ENCODE measurements around the gene NID1. TPM values are rescaled to one million over a fixed set of nuclear protein-coding genes. Genes with fewer than 3 reads are reported as not detected.
A peak's percentile ranks its signal among the peaks of the same experiment; 100 is the strongest.

The NID1 gene
- total RNA-seq, 1 experiment from 2014 or later: 19.2 TPM

DNA sequence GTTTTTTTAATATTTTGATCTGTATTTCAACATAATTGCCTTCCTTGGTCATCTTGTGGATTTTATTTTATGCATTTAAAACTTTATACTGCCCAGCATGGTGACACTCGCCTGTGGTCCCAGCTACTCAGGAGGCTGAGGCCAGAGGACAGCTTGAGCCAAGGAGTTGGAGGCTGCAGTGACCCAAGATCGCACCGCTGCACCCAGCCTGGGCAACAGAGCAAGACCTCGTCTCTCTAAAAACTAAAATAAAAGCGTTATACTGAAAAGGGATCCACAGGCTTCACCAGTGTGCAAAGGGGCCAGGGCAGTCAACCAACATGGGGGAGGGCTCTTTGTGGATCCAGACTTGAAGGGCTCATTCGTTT, 1.4 kb downstream of the NID1 start:
- TF ChIP-seq ZNF416 (CRISPR knock-in tag; IDR thresholded peaks at IDR 0.05) (no peak), ZNF121 (CRISPR knock-in tag; IDR thresholded peaks at IDR 0.05) (peak; percentile 93)
- peak overlapping the region; percentile 73 for H3K4me3 Mint-ChIP-seq
- ATAC-seq (no peak), DNase-seq (ENCODE audit: low spot score) (no peak)
- peaks cover 69% of the 10 kb centered on the region for H3K27me3 Mint-ChIP-seq (ENCODE audit: low read depth)
- H3K36me3 Mint-ChIP-seq: peaks cover 2% of the 10 kb centered on the region
- peaks cover 21% of the 10 kb centered on the region for H3K4me1 Mint-ChIP-seq
- H3K27ac Mint-ChIP-seq: no peak overlapping the region
- no peaks in the 10 kb centered on the region for H3K9me3 Mint-ChIP-seq
- ChIA-PET POLR2A (interaction anchor here (0.7 kb wide), 1 partner anchor 222 kb away, joined by 6 read pairs; no protein-coding TSS in a partner anchor), CTCF (interaction anchor here (3.8 kb wide), 1 partner anchor 92 kb away, joined by 25 read pairs; no protein-coding TSS in a partner anchor)

DNA sequence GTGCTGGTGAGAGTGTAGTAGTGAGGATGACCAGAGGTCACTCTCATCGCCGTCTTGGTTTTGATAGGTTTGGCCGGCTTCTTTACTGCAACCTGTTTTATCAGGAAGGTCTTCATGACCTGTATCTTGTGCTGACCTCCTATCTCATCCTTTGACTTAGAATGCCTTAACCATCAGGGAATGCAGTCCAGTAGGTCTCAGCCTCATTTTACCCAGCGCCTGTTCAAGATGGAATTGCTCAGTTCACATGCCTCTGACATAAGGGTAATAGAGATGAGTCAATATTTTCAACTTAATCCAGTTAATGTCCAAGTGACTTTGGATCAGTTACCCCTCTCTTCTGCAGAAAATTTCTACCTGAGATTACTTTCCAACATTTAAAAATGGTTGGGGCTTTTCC, 4.6 kb downstream of the NID1 start:
- Mint-ChIP-seq H3K4me1 (peaks cover 16% of the 10 kb centered on the region), H3K9me3 (no peaks in the 10 kb centered on the region), H3K27me3 (ENCODE audit: low read depth) (peaks cover 61% of the 10 kb centered on the region), H3K4me3 (no peak overlapping the region), H3K27ac (no peak overlapping the region), H3K36me3 (peaks cover 2% of the 10 kb centered on the region)
- POLR2A ChIA-PET: no interaction called here
- no peak for DNase-seq (ENCODE audit: low spot score)
- no peak for ATAC-seq
- CTCF ChIA-PET: no interaction called here
- TF ChIP-seq, protein P1, sequence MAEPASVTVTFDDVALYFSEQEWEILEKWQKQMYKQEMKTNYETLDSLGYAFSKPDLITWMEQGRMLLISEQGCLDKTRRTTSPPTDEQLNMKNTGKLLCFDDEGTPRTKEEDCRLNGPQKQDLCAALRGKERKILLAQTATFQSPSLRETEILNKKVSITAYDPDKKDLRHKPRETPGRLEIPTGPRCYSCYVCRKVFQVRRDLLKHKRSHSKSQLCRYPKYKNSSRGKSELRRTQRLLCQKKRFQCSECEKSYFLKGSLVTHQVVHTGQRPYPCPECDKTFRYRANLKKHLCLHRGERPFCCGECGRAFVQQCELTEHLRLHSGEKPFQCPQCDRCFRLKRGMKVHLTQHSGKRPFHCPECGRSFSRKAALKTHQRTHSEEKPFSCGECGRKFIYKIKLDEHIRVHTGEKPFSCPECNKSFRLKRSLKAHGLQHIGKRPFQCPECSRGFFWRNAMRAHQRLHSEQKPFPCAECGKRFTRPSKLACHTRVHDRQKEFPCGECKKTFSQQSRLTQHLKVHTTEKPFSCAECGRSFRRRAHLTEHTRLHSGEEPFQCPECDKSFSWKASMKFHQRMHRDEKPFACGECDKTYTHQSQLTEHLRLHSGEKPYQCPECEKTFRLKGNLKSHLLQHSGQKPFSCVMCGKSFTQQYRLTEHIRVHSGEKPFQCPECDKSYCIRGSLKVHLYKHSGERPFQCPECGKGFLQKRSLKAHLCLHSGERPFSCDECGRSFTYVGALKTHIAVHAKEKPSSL (CRISPR knock-in tag; conservative IDR thresholded peaks at IDR 0.05): no peak
- no peak for TF ChIP-seq GTF2I (CRISPR knock-in tag; conservative IDR thresholded peaks at IDR 0.05)
- no peak for TF ChIP-seq ELF4 (CRISPR knock-in tag; IDR thresholded peaks at IDR 0.05; ENCODE audit: low read depth)
- TF ChIP-seq, protein P2, sequence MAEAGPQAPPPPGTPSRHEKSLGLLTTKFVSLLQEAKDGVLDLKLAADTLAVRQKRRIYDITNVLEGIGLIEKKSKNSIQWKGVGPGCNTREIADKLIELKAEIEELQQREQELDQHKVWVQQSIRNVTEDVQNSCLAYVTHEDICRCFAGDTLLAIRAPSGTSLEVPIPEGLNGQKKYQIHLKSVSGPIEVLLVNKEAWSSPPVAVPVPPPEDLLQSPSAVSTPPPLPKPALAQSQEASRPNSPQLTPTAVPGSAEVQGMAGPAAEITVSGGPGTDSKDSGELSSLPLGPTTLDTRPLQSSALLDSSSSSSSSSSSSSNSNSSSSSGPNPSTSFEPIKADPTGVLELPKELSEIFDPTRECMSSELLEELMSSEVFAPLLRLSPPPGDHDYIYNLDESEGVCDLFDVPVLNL (CRISPR knock-in tag; IDR thresholded peaks at IDR 0.05; ENCODE audit: borderline replicate concordance, low read depth): no peak
- no peak for TF ChIP-seq KAT7 (CRISPR knock-in tag; IDR thresholded peaks at IDR 0.05; ENCODE audit: borderline replicate concordance)

DNA sequence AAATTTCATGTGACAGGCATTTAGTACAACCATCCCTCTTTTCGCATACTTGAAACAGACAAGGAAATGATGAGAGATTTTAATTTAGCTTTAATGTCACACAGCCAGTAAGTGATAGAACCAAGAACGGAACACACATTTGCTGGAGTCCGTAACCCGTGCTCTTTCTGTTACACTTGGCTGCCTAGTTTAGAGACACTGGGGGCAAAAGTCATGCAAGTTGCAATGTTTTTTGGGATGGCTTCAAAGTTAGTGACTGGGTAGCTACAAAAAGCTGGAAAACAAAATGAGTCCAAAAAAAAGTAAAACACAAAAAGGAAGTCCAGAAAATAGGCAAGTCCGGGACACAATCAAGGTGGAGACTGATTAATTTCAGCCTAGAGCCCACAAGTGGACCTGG, 5.9 kb downstream of the NID1 start:
- Mint-ChIP-seq H3K9me3 (peaks cover under 1% of the 10 kb centered on the region), H3K36me3 (peaks cover 2% of the 10 kb centered on the region), H3K4me1 (peaks cover 16% of the 10 kb centered on the region), H3K27ac (no peak overlapping the region), H3K27me3 (ENCODE audit: low read depth) (peaks cover 57% of the 10 kb centered on the region), H3K4me3 (no peak overlapping the region)
- ChIA-PET CTCF (no interaction called here), POLR2A (no interaction called here)
- DNase-seq (ENCODE audit: low spot score): no peak
- TF ChIP-seq, protein P3, sequence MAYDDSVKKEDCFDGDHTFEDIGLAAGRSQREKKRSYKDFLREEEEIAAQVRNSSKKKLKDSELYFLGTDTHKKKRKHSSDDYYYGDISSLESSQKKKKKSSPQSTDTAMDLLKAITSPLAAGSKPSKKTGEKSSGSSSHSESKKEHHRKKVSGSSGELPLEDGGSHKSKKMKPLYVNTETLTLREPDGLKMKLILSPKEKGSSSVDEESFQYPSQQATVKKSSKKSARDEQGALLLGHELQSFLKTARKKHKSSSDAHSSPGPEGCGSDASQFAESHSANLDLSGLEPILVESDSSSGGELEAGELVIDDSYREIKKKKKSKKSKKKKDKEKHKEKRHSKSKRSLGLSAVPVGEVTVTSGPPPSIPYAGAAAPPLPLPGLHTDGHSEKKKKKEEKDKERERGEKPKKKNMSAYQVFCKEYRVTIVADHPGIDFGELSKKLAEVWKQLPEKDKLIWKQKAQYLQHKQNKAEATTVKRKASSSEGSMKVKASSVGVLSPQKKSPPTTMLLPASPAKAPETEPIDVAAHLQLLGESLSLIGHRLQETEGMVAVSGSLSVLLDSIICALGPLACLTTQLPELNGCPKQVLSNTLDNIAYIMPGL (CRISPR knock-in tag; IDR thresholded peaks at IDR 0.05): no peak
- no peak for ATAC-seq

DNA sequence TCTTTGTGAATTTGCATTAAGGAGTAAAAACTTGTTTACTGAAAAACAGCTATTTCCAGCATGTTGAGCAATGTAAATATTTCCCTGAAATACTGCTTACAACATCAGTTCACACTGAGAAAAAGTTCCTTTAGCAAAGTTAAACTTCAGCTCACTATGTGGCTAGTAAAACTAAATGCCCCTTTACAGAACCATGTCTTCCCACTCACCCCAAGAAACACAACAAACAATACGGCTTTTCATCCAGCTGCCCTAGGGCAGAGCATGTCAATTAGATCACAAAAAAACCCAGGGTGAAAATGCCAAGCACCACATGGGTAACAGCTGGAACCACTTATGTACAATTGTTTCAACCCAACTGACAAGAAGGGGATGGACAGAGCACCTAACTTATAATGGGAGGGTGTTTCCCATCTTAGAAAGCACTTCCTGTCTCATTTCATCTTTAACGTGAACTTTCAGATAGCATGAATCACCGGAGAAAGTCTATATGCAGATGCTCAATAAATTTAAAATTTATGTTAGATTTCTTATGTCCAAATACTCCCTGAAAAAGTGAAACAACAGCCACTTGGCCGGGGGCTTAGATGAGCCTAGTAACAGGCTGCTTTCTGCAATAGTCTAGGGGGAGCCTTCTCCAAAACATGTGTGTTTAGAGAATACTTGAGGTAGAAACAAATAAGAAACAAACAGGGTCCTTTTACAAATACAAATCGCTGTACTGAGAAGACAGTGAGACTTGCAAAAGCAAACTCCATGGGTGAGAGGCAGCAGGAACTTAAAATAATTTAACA, 6.6 kb downstream of the NID1 start:
- ChIA-PET CTCF (interaction anchor here (1.9 kb wide), 1 partner anchor 87 kb away, joined by 5 read pairs; no protein-coding TSS in a partner anchor), POLR2A (no interaction called here)
- Mint-ChIP-seq H3K27ac (no peak overlapping the region), H3K36me3 (no peaks in the 10 kb centered on the region; the same call in 1 of the 2 replicates), H3K4me1 (peaks cover 12% of the 10 kb centered on the region), H3K27me3 (ENCODE audit: low read depth) (peaks cover 50% of the 10 kb centered on the region), H3K9me3 (peaks cover 7% of the 10 kb centered on the region), H3K4me3 (no peak overlapping the region)
- DNase-seq (ENCODE audit: low spot score) (no peak), ATAC-seq (peak; percentile 58)
- TF ChIP-seq, protein P4, sequence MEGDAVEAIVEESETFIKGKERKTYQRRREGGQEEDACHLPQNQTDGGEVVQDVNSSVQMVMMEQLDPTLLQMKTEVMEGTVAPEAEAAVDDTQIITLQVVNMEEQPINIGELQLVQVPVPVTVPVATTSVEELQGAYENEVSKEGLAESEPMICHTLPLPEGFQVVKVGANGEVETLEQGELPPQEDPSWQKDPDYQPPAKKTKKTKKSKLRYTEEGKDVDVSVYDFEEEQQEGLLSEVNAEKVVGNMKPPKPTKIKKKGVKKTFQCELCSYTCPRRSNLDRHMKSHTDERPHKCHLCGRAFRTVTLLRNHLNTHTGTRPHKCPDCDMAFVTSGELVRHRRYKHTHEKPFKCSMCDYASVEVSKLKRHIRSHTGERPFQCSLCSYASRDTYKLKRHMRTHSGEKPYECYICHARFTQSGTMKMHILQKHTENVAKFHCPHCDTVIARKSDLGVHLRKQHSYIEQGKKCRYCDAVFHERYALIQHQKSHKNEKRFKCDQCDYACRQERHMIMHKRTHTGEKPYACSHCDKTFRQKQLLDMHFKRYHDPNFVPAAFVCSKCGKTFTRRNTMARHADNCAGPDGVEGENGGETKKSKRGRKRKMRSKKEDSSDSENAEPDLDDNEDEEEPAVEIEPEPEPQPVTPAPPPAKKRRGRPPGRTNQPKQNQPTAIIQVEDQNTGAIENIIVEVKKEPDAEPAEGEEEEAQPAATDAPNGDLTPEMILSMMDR (IDR thresholded peaks at IDR 0.05): no peak
- TF ChIP-seq, protein P5, sequence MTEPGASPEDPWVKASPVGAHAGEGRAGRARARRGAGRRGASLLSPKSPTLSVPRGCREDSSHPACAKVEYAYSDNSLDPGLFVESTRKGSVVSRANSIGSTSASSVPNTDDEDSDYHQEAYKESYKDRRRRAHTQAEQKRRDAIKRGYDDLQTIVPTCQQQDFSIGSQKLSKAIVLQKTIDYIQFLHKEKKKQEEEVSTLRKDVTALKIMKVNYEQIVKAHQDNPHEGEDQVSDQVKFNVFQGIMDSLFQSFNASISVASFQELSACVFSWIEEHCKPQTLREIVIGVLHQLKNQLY (CRISPR knock-in tag; IDR thresholded peaks at IDR 0.05): no peak
- TF ChIP-seq TEAD1 (CRISPR knock-in tag; IDR thresholded peaks at IDR 0.05) (no peak), OVOL2 (CRISPR knock-in tag; IDR thresholded peaks at IDR 0.05; ENCODE audit: borderline replicate concordance) (no peak), ZNF317 (CRISPR knock-in tag; IDR thresholded peaks at IDR 0.05; ENCODE audit: borderline replicate concordance, low read depth) (no peak), ZNF423 (CRISPR knock-in tag; IDR thresholded peaks at IDR 0.05) (no peak), CREM (CRISPR knock-in tag; IDR thresholded peaks at IDR 0.05) (no peak), GABPB1 (CRISPR knock-in tag; IDR thresholded peaks at IDR 0.05) (no peak), SMAD4 (CRISPR knock-in tag; IDR thresholded peaks at IDR 0.05) (no peak)
- TF ChIP-seq, protein P6, sequence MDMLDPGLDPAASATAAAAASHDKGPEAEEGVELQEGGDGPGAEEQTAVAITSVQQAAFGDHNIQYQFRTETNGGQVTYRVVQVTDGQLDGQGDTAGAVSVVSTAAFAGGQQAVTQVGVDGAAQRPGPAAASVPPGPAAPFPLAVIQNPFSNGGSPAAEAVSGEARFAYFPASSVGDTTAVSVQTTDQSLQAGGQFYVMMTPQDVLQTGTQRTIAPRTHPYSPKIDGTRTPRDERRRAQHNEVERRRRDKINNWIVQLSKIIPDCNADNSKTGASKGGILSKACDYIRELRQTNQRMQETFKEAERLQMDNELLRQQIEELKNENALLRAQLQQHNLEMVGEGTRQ (CRISPR knock-in tag; IDR thresholded peaks at IDR 0.05): no peak
- TF ChIP-seq, protein P7, sequence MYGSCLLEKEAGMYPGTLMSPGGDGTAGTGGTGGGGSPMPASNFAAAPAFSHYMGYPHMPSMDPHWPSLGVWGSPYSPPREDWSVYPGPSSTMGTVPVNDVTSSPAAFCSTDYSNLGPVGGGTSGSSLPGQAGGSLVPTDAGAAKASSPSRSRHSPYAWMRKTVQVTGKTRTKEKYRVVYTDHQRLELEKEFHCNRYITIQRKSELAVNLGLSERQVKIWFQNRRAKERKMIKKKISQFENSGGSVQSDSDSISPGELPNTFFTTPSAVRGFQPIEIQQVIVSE (CRISPR knock-in tag; IDR thresholded peaks at IDR 0.05; ENCODE audit: borderline replicate concordance): no peak
